H1 (cell line): Measurements from ENCODE around the gene C6orf136. TPM values are rescaled to one million over a fixed set of nuclear protein-coding genes. Genes with fewer than 3 reads are reported as not detected.

Experiments used
- CTCF ChIA-PET: fragments of 300-600 bp; sonication (Branson Sonifier 250); formaldehyde crosslinking; loops from one replicate; lab custom pipeline; 2021; ENCODE audit not compliant: partially characterized antibody; lab: Charles Lee
- POLR2A ChIA-PET: fragments of 300-600 bp; sonication (Branson Sonifier 250); formaldehyde crosslinking; loops from one replicate; lab custom pipeline; 2021; ENCODE audit warnings: inconsistent platforms; ENCODE audit not compliant: partially characterized antibody; lab: Charles Lee
- DNase-seq, 2 experiments: peaks; one replicate each; pipeline versions ENCODE4 v3.0.0 to v3.0.0-alpha.2; 2010 to 2022; ENCODE audit warnings: low spot score in 2 of 2, low read depth in 1 of 2, mixed read lengths in 1 of 2
- FAIRE-seq: peaks from 2 replicates; lab custom pipeline; 2011; peaks lifted over from hg19 to GRCh38; lab: Jason Lieb, UNC
- H2AFZ ChIP-seq: 2 replicates; pipeline ENCODE4 v1.8.1; 2012; ENCODE audit warnings: low read length, inconsistent platforms
- H2AK5ac ChIP-seq: 2 replicates; pipeline ENCODE4 v1.6.1; 2013; ENCODE audit warnings: low read depth, low read length
- H2BK120ac ChIP-seq: replicated peaks from 2 replicates; pipeline ENCODE3; 2013; ENCODE audit warnings: low read depth, low read length, inconsistent platforms
- H2BK12ac ChIP-seq: 2 replicates; pipeline ENCODE4 v1.6.1; 2013; ENCODE audit warnings: low read depth, low read length
- H2BK15ac ChIP-seq: 2 replicates; pipeline ENCODE4 v1.6.1; 2013; ENCODE audit warnings: low read length
- H2BK20ac ChIP-seq: 2 replicates; pipeline ENCODE4 v1.6.1; 2013; ENCODE audit warnings: low read length
- H2BK5ac ChIP-seq: 2 replicates; pipeline ENCODE4 v1.6.1; 2013; ENCODE audit warnings: low read depth, low read length
- H3K14ac ChIP-seq: 2 replicates; pipeline ENCODE4 v1.6.1; 2013; ENCODE audit warnings: inconsistent platforms; ENCODE audit not compliant: insufficient read length
- H3K18ac ChIP-seq: 2 replicates; pipeline ENCODE4 v1.6.1; 2013; ENCODE audit warnings: low read length; ENCODE audit errors: extremely low read depth
- H3K23ac ChIP-seq: 2 replicates; pipeline ENCODE4 v1.6.1; 2013; ENCODE audit warnings: inconsistent platforms; ENCODE audit not compliant: insufficient read length
- H3K23me2 ChIP-seq: 2 replicates; pipeline ENCODE4 v1.6.1; 2013; ENCODE audit warnings: low read depth, low read length
- H3K27ac ChIP-seq: 2 replicates; pipeline ENCODE4 v1.6.1; 2011; ENCODE audit warnings: low read depth, low read length, inconsistent platforms
- H3K27me3 ChIP-seq, 4 experiments: replicated peaks in 1 of 4; 1 replicate in 1 of 4; 2 replicates in 3 of 4; pipeline versions ENCODE4 v1.6.1 to v1.8.1; 2011 to 2013; ENCODE audit warnings: low read length in 3 of 4, mild to moderate bottlenecking in 3 of 4, inconsistent platforms in 2 of 4, mixed read lengths in 2 of 4, moderate library complexity in 1 of 4; ENCODE audit not compliant: control insufficient read depth in 3 of 4, insufficient read depth in 3 of 4; ENCODE audit errors: extremely low read depth in 1 of 4
- H3K36me3 ChIP-seq, 4 experiments: 2 replicates each; pipeline versions ENCODE4 v1.6.1 to v1.8.1; 2011 to 2013; ENCODE audit warnings: mild to moderate bottlenecking in 4 of 4, low read length in 3 of 4, moderate library complexity in 2 of 4, control low read depth in 1 of 4, inconsistent platforms in 1 of 4; ENCODE audit not compliant: insufficient read depth in 4 of 4, control insufficient read depth in 2 of 4
- H3K4ac ChIP-seq: replicated peaks from 2 replicates; pipeline ENCODE3; 2013; ENCODE audit warnings: low read length, low read depth, mixed read lengths, inconsistent platforms; ENCODE audit not compliant: insufficient read length
- H3K4me1 ChIP-seq, 4 experiments: replicated peaks in 1 of 4; 1 replicate in 1 of 4; 2 replicates in 3 of 4; pipeline versions ENCODE4 v1.6.1 to v1.8.1; 2011 to 2013; ENCODE audit warnings: low read length in 3 of 4, inconsistent platforms in 2 of 4, mixed read lengths in 1 of 4; ENCODE audit not compliant: insufficient read depth in 4 of 4, control insufficient read depth in 3 of 4
- H3K4me2 ChIP-seq, 2 experiments: 2 replicates each; pipeline versions ENCODE4 v1.6.1 to v1.8.1; 2011 to 2013; ENCODE audit warnings: low read depth in 2 of 2, low read length in 2 of 2, control low read depth in 1 of 2, inconsistent platforms in 1 of 2, mild to moderate bottlenecking in 1 of 2; ENCODE audit not compliant: insufficient read depth in 1 of 2
- H3K4me3 ChIP-seq, 4 experiments: fragments of 200-600, 300-600 bp in 1 of 4; sonication (generic), shearing (Covaris generic), sonication (Bioruptor Twin) in 1 of 4; 2 replicates each; pipeline versions ENCODE4 v1.5.1 to v1.8.1; 2011 to 2016; ENCODE audit warnings: low read length in 4 of 4, low read depth in 3 of 4, control low read depth in 2 of 4, inconsistent platforms in 2 of 4, mild to moderate bottlenecking in 2 of 4, mixed read lengths in 1 of 4, moderate library complexity in 1 of 4; ENCODE audit not compliant: insufficient read depth in 2 of 4; ENCODE audit errors: extremely low read depth in 1 of 4
- H3K56ac ChIP-seq: replicated peaks from 2 replicates; pipeline ENCODE3; 2013; ENCODE audit warnings: low read depth, mild to moderate bottlenecking, mixed read lengths, low read length, inconsistent platforms; ENCODE audit not compliant: insufficient read length
- H3K79me1 ChIP-seq: 2 replicates; pipeline ENCODE4 v1.6.1; 2013; ENCODE audit warnings: low read depth, low read length, control low read depth
- H3K79me2 ChIP-seq, 2 experiments: 2 replicates each; pipeline versions ENCODE4 v1.6.1 to v1.8.1; 2012 to 2013; ENCODE audit warnings: low read length in 2 of 2, mild to moderate bottlenecking in 2 of 2, inconsistent platforms in 1 of 2; ENCODE audit not compliant: insufficient read depth in 2 of 2, control insufficient read depth in 1 of 2
- H3K9ac ChIP-seq, 4 experiments: replicated peaks in 1 of 4; 1 replicate in 1 of 4; 2 replicates in 3 of 4; pipeline versions ENCODE4 v1.6.1 to v1.8.1; 2011 to 2013; ENCODE audit warnings: low read depth in 3 of 4, low read length in 3 of 4, control low read depth in 2 of 4, mild to moderate bottlenecking in 2 of 4, moderate library complexity in 2 of 4, inconsistent platforms in 1 of 4; ENCODE audit errors: extremely low read depth in 1 of 4
- H3K9me3 ChIP-seq, 2 experiments: 2 replicates each; pipeline versions ENCODE4 v1.6.1 to v1.8.1; 2012 to 2013; ENCODE audit warnings: mild to moderate bottlenecking in 2 of 2, moderate library complexity in 2 of 2, control low read depth in 1 of 2, inconsistent platforms in 1 of 2, low read depth in 1 of 2, low read length in 1 of 2, mixed read lengths in 1 of 2; ENCODE audit not compliant: insufficient read depth in 2 of 2
- H4K20me1 ChIP-seq, 2 experiments: replicated peaks in 1 of 2; 2 replicates each; pipeline versions ENCODE3 to v1.8.1; 2011 to 2013; ENCODE audit warnings: inconsistent platforms in 2 of 2, low read length in 2 of 2, mild to moderate bottlenecking in 1 of 2; ENCODE audit not compliant: insufficient read depth in 2 of 2, control insufficient read depth in 1 of 2
- H4K5ac ChIP-seq: 2 replicates; pipeline ENCODE4 v1.6.1; 2013; ENCODE audit warnings: low read length, low read depth, mixed read lengths, inconsistent platforms; ENCODE audit not compliant: insufficient read length
- H4K8ac ChIP-seq: 2 replicates; pipeline ENCODE4 v1.8.0; 2013; ENCODE audit warnings: mild to moderate bottlenecking, moderate library complexity, low read length, inconsistent platforms; ENCODE audit not compliant: insufficient read depth; ENCODE audit errors: extremely low read depth
- H4K91ac ChIP-seq: replicated peaks from 2 replicates; pipeline ENCODE3; 2013; ENCODE audit warnings: low read length, mixed read lengths, inconsistent platforms; ENCODE audit not compliant: insufficient read length
- ASH2L ChIP-seq: fragments of 200-600, 300-600 bp; sonication (generic); IDR thresholded peaks from one replicate; pipeline ENCODE4 v1.7.1; 2017; ENCODE audit warnings: low read length
- CBX8 ChIP-seq: fragments of 300-800, 300-1000 bp; sonication (generic); IDR thresholded peaks from 2 replicates; pipeline ENCODE4 v1.7.1; 2016; ENCODE audit warnings: low read depth, low read length, borderline replicate concordance
- CREB1 ChIP-seq: IDR thresholded peaks from 2 replicates; pipeline ENCODE4 v1.6.1; 2012; ENCODE audit warnings: inconsistent platforms
- EZH2 ChIP-seq: fragments of 200-600 bp; sonication (generic); IDR thresholded peaks from 2 replicates; pipeline ENCODE4 v1.7.1; 2012; ENCODE audit warnings: low read depth, mild to moderate bottlenecking, moderate library complexity, low read length, inconsistent platforms; ENCODE audit not compliant: severe bottlenecking
- GABPA ChIP-seq: IDR thresholded peaks from 2 replicates; pipeline ENCODE4 v1.6.1; 2011; ENCODE audit warnings: mild to moderate bottlenecking, low read length, moderate library complexity, borderline replicate concordance; ENCODE audit not compliant: insufficient read depth
- HDAC2 ChIP-seq, 2 experiments: fragments of 300-600 bp in 1 of 2; sonication (generic) in 1 of 2; IDR thresholded peaks; 2 replicates each; pipeline ENCODE4 v1.6.1; 2011 to 2012; ENCODE audit warnings: low read depth in 2 of 2, low read length in 2 of 2, mild to moderate bottlenecking in 2 of 2, moderate library complexity in 2 of 2, borderline replicate concordance in 1 of 2, inconsistent platforms in 1 of 2
- NRF1 ChIP-seq: IDR thresholded peaks from 2 replicates; pipeline ENCODE4 v1.6.1; 2011; ENCODE audit warnings: mild to moderate bottlenecking, low read depth, low read length, improper control_type of control experiment
- RNF2 ChIP-seq: fragments of 200-900, 300-1000 bp; sonication (generic); IDR thresholded peaks from 2 replicates; pipeline ENCODE4 v1.7.1; 2016; ENCODE audit warnings: borderline replicate concordance, low read depth, mild to moderate bottlenecking, antibody characterized with exemption, low read length; ENCODE audit not compliant: poor library complexity, severe bottlenecking; ENCODE audit errors: missing control alignments
- RXRA ChIP-seq: IDR thresholded peaks from 2 replicates; pipeline ENCODE4 v1.6.1; 2011; ENCODE audit warnings: low read depth, mild to moderate bottlenecking, low read length, moderate library complexity; ENCODE audit not compliant: insufficient read depth
- SIN3A ChIP-seq, 2 experiments: IDR thresholded peaks in 1 of 2; conservative IDR thresholded peaks in 1 of 2; 2 replicates each; pipeline ENCODE4 v1.6.1; 2011 to 2012; ENCODE audit warnings: low read length in 2 of 2, improper control_type of control experiment in 1 of 2, low read depth in 1 of 2, mild to moderate bottlenecking in 1 of 2
- SRF ChIP-seq: IDR thresholded peaks from 2 replicates; pipeline ENCODE4 v1.6.1; 2011; ENCODE audit warnings: mild to moderate bottlenecking, low read depth, low read length, moderate library complexity
- SUZ12 ChIP-seq: fragments of 200-600 bp; sonication (generic); IDR thresholded peaks from 2 replicates; pipeline ENCODE4 v1.6.1; 2012; ENCODE audit warnings: mild to moderate bottlenecking, inconsistent platforms, low read length, moderate library complexity, mixed read lengths
- WGBS, 2 experiments: shearing (Covaris generic) in 1 of 2; methylation state at CpG; one replicate each; pipeline versions ENCODE4 v1.1.6 to v1.1.7; 2013 to 2015; ENCODE audit warnings: low lambda C conversion rate in 2 of 2, mixed read lengths in 2 of 2, inconsistent platforms in 1 of 2, low coverage in 1 of 2, missing lambda C conversion rate in 1 of 2; ENCODE audit not compliant: insufficient replicate concordance in 2 of 2, insufficient coverage in 1 of 2, insufficient read length in 1 of 2; ENCODE audit errors: extremely low coverage in 1 of 2, missing lambda C conversion rate in 1 of 2; 5-methylcytosine and 5-hydroxymethylcytosine counted together
- polyA plus RNA-seq, 7 experiments: library from polyadenylated mRNA; depleted of rRNA in 3 of 7; stranded (reverse) in 5 of 7; unstranded in 2 of 7; fragments of >200 nt in 5 of 7; fragments of 200-250 nt in 2 of 7; gene quantifications; 1 replicate in 5 of 7; 2 replicates in 1 of 7; 4 replicates in 1 of 7; pipeline versions ENCODE4 v1.2.1 to v1.2.3, GENCODE V29; 2011 to 2013; ENCODE audit warnings: missing spikeins in 2 of 7, mixed read lengths in 2 of 7
- total RNA-seq: library from RNA; stranded (reverse); fragmentation: NEBNext Ultra II Directional; extraction: Animal tissue kit (Norgen Biotek cat#: 25700); gene quantifications from 2 replicates; pipeline ENCODE4 v1.2.1, GENCODE V29; 2021

C6orf136 gene
- total and polyA plus RNA-seq, 2 of the 8 experiments (the other 6 are each of a cell fraction or from before 2014, with no cell fraction given), result 20.8 to 23.1 TPM

GRCh38 chr6:30619561-30619960, 27.4 kb upstream of the C6orf136 start:
- Histone ChIP-seq H3K9ac (no peak overlapping the region), H4K91ac (no peak overlapping the region), H3K18ac (no peak overlapping the region), H2AFZ (no peak overlapping the region), H3K27ac (no peak overlapping the region), H3K23ac (no peak overlapping the region), H3K56ac (no peak overlapping the region), H2BK12ac (no peak overlapping the region), H3K79me2 (peaks cover 4 to 38% of the 10 kb centered on the region in 2 experiments; a peak in 3 of 4 replicates), H3K36me3 (peaks cover 10 to 43% (median 30%) of the 10 kb centered on the region in 4 experiments), H3K14ac (no peak overlapping the region), H3K4me2 (no peak overlapping the region), H2BK15ac (no peak overlapping the region), H4K5ac (no peak overlapping the region), H2BK5ac (no peak overlapping the region), H3K4ac (no peak overlapping the region), H4K20me1 (peaks cover 0 to 2% of the 10 kb centered on the region in 2 experiments), H3K4me1 (peaks cover 0 to 3% (median under 1%) of the 10 kb centered on the region in 4 experiments; a peak in 4 of 7 replicates), H3K27me3 (no peaks in the 10 kb centered on the region), H4K8ac (no peak overlapping the region), H3K4me3 (no peak overlapping the region), H3K23me2 (peaks cover 12% of the 10 kb centered on the region), H3K79me1 (peaks cover 3% of the 10 kb centered on the region; the same call in 1 of the 2 replicates), H2BK120ac (no peak overlapping the region), H2AK5ac (no peak overlapping the region), H3K9me3 (no peaks in the 10 kb centered on the region), H2BK20ac (no peak overlapping the region)
- WGBS, 2 experiments, result 96% methylated on average over 11 of the region's 11 CpGs; no CpG with 5 or more reads in 1 of the 2 experiments
- no peak for DNase-seq
- FAIRE-seq, result no peak
- no peak for TF ChIP-seq ASH2L
- no peak for TF ChIP-seq SIN3A (conservative IDR thresholded peaks at IDR 0.05 in 1 of 2, IDR thresholded peaks at IDR 0.05 in 1 of 2; ENCODE audit: low read depth in 1 of 2, low read length in 2 of 2)
- no peak for TF ChIP-seq HDAC2 (IDR thresholded peaks at IDR 0.05; ENCODE audit: borderline replicate concordance in 1 of 2, low read depth in 2 of 2, low read length in 2 of 2)
- no peak for TF ChIP-seq NRF1
- TF ChIP-seq SUZ12, result no peak
- TF ChIP-seq CBX8, result no peak
- TF ChIP-seq SRF, result no peak
- TF ChIP-seq EZH2, result no peak
- no peak for TF ChIP-seq GABPA
- no peak for TF ChIP-seq RNF2
- TF ChIP-seq CREB1, result no peak
- TF ChIP-seq RXRA, result no peak
- ChIA-PET POLR2A (interaction anchor here (1.1 to 3.8 kb wide), 6 partner anchors 15 to 104 kb away, joined by 3 to 43 read pairs (median 23); no protein-coding TSS in a partner anchor), CTCF (interaction anchor here (0.6 to 0.9 kb wide), 3 partner anchors 25 to 612 kb away, joined by 3 read pairs; no protein-coding TSS in a partner anchor)
